Neural progenitor cell (in vitro differentiated cells): ENCODE data around the gene HTR7.

Source experiments
- EZH2phosphoT487 ChIP-seq: fragments of 200-600 bp; sonication (generic); IDR thresholded peaks from 2 replicates; pipeline ENCODE4 v1.6.1; 2017; ENCODE audit warnings: antibody characterized with exemption
- TF ChIP-seq, protein P1 (sequence below): fragments of 200-600 bp; sonication (generic); IDR thresholded peaks from 2 replicates; pipeline ENCODE4 v1.5.1; 2017; ENCODE audit warnings: antibody characterized with exemption, mild to moderate bottlenecking

DNA sequence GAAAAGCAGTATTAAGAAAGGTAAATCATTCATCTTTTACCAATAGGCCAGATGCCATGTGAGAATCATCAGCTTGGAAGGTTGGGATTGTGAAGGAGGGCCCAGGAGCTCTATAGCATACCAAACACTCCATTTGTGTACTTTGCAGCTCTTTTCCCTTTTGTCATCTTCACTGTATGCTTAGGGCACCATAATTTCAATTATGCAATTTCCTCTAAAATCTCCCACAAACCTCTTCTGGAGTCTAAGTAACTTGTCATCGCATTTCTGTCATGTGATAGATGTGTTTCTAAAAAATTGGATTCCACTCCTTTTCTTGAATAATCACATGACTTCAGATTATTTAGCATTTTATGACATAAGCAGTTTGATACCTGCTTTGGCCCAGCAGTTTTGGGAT lies 31.8 kb upstream of the HTR7 start:
- TF ChIP-seq EZH2phosphoT487 = no peak
- TF ChIP-seq, protein P1, sequence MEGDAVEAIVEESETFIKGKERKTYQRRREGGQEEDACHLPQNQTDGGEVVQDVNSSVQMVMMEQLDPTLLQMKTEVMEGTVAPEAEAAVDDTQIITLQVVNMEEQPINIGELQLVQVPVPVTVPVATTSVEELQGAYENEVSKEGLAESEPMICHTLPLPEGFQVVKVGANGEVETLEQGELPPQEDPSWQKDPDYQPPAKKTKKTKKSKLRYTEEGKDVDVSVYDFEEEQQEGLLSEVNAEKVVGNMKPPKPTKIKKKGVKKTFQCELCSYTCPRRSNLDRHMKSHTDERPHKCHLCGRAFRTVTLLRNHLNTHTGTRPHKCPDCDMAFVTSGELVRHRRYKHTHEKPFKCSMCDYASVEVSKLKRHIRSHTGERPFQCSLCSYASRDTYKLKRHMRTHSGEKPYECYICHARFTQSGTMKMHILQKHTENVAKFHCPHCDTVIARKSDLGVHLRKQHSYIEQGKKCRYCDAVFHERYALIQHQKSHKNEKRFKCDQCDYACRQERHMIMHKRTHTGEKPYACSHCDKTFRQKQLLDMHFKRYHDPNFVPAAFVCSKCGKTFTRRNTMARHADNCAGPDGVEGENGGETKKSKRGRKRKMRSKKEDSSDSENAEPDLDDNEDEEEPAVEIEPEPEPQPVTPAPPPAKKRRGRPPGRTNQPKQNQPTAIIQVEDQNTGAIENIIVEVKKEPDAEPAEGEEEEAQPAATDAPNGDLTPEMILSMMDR = no peak
